ENCODE data around the gene ARHGAP23. TPM values are rescaled to one million over a fixed set of nuclear protein-coding genes. Genes with fewer than 3 reads are reported as not detected.
"Not testable (repeated sequence)": the region's sequence is repeated elsewhere in the genome, so short reads cannot be mapped to it uniquely, and the experiment has no call there.

The ARHGAP23 gene
- total RNA-seq, 1 experiment from 2014 or later: 129 TPM

DNA sequence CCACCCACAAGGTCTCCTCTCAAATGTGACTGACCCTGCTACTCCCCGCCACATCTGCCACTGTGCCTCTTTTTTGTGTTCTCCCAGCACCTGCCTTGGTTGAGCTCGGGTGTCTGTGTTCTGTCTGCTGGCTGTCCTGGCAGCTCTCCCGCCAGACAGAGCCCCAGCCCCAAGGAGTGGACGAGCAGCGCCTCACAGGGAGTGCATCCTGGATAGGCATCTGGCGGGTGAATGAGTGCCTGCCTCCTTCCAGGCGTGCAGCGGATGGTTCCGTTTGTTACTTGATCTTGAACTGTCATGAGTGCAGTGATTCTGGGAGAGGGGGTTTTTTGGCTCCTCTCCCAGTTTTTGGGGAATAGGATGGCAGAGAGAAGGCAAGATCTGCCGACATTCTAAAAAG, 99.9 kb downstream of the ARHGAP23 start:
- H3K27ac ChIP-seq; H3K4me1 ChIP-seq (replicated peaks; ENCODE audit: insufficient read depth); H3K36me3 ChIP-seq (ENCODE audit: low read depth); DNase-seq; CTCF ChIA-PET; H3F3A ChIP-seq (ENCODE audit: insufficient read depth, low read depth); POLR2A ChIA-PET (ENCODE audit: unreplicated experiment); H3K9me2 ChIP-seq (ENCODE audit: insufficient read depth); H4K20me1 ChIP-seq (ENCODE audit: insufficient read depth); H3K9me3 ChIP-seq (ENCODE audit: insufficient read depth, low read depth); H3K27me3 ChIP-seq (ENCODE audit: insufficient read depth, low read depth); H3K4me2 ChIP-seq; H3K79me2 ChIP-seq (ENCODE audit: low read depth); intact Hi-C loops (cut with micrococcal nuclease; ENCODE audit: unreplicated experiment); H2AFZ ChIP-seq; BruUV-seq (replicated peaks); H3K4me3 ChIP-seq: not testable (repeated sequence)

DNA sequence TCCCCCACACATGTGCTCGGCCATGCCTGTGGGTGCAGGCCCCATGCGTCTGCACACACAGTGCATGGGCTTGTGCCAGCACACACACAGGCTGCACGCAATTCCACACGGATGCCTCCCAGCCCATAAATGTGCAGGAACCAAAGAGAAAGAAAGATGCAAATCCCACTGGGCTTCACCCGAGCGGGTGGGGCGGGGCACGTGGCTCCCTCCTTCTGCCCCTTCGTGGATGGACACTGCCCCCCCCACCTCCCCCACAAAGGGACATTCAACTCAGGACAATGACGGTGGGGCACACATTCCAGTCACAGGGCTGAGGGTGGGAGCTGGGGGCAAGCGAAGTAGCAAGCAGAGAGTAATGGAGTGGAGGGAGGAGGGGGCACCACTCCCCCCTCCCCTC, 102.6 kb downstream of the ARHGAP23 start:
- H3K9me3 ChIP-seq (ENCODE audit: insufficient read depth, low read depth); CTCF ChIA-PET; H3K36me3 ChIP-seq (ENCODE audit: low read depth); H3K9me2 ChIP-seq (ENCODE audit: insufficient read depth); H3K27me3 ChIP-seq (ENCODE audit: insufficient read depth, low read depth); H3F3A ChIP-seq (ENCODE audit: insufficient read depth, low read depth); BruUV-seq (replicated peaks); H3K27ac ChIP-seq; H3K4me1 ChIP-seq (replicated peaks; ENCODE audit: insufficient read depth); H3K79me2 ChIP-seq (ENCODE audit: low read depth); H4K20me1 ChIP-seq (ENCODE audit: insufficient read depth); H3K4me2 ChIP-seq; POLR2A ChIA-PET (ENCODE audit: unreplicated experiment); intact Hi-C loops (cut with micrococcal nuclease; ENCODE audit: unreplicated experiment); H3K4me3 ChIP-seq; DNase-seq; H2AFZ ChIP-seq: not testable (repeated sequence)

DNA sequence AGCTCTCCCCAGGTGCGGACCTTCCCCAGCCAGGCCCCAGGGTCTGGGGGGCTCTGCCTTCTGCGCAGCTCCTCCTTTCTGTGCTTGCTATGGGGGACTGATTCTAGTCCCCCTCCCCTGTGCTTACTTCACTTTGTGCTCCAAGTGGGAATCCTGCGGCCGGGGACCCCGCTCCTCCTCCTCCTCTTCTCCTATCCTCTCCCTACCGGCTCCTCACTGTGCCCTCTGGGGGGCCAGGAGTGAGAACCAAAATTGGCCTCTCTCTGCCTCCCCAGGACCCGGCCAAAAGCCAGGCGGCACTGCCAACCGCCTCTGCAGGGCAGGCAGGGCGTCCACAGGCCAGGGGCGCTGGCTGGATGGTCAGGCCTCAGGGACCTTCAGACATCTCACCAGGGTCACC, 103.5 kb downstream of the ARHGAP23 start:
- H3K79me2 ChIP-seq (ENCODE audit: low read depth); BruUV-seq (replicated peaks); DNase-seq; H3K27ac ChIP-seq; POLR2A ChIA-PET (ENCODE audit: unreplicated experiment); H3K36me3 ChIP-seq (ENCODE audit: low read depth); H3K4me1 ChIP-seq (replicated peaks; ENCODE audit: insufficient read depth); H2AFZ ChIP-seq; H3K4me2 ChIP-seq; CTCF ChIA-PET; H3K9me3 ChIP-seq (ENCODE audit: insufficient read depth, low read depth); intact Hi-C loops (cut with micrococcal nuclease; ENCODE audit: unreplicated experiment); H3K27me3 ChIP-seq (ENCODE audit: insufficient read depth, low read depth); H3K9me2 ChIP-seq (ENCODE audit: insufficient read depth); H3F3A ChIP-seq (ENCODE audit: insufficient read depth, low read depth); H3K4me3 ChIP-seq; H4K20me1 ChIP-seq (ENCODE audit: insufficient read depth): not testable (repeated sequence)

DNA sequence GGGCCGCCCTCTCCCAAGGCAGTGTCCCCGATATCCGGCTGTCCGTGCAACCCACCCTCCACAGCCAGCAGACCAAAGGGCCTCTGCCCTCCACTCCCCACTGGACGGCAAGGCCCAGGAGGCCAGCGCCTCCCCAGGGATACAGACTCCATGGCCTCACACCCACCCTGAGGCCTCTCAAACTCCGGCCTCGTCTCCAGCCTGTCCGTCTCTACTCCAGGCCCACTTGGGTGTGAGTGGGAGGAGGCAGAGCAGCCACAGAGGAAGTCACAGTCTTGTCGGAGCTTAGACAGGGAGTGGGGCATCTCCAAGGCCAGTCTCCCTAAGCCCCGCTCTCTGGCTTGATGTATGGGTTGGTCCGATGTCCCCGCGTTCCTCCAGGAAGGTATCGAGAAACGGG, 104.2 kb downstream of the ARHGAP23 start:
- H3K4me2 ChIP-seq: no peak overlapping the region
- no peaks in the 10 kb centered on the region for H3K36me3 ChIP-seq (ENCODE audit: low read depth)
- TF ChIP-seq, protein P1, sequence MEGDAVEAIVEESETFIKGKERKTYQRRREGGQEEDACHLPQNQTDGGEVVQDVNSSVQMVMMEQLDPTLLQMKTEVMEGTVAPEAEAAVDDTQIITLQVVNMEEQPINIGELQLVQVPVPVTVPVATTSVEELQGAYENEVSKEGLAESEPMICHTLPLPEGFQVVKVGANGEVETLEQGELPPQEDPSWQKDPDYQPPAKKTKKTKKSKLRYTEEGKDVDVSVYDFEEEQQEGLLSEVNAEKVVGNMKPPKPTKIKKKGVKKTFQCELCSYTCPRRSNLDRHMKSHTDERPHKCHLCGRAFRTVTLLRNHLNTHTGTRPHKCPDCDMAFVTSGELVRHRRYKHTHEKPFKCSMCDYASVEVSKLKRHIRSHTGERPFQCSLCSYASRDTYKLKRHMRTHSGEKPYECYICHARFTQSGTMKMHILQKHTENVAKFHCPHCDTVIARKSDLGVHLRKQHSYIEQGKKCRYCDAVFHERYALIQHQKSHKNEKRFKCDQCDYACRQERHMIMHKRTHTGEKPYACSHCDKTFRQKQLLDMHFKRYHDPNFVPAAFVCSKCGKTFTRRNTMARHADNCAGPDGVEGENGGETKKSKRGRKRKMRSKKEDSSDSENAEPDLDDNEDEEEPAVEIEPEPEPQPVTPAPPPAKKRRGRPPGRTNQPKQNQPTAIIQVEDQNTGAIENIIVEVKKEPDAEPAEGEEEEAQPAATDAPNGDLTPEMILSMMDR (conservative IDR thresholded peaks at IDR 0.05): no peak
- TF ChIP-seq EZH2 (IDR thresholded peaks at IDR 0.05; ENCODE audit: low read depth): no peak
- intact Hi-C loops (cut with micrococcal nuclease; ENCODE audit: unreplicated experiment): no loop called here
- no peaks in the 10 kb centered on the region for H3K4me1 ChIP-seq (replicated peaks; ENCODE audit: insufficient read depth)
- H3K4me3 ChIP-seq: no peak overlapping the region
- CTCF ChIA-PET: no interaction called here
- no peak for DNase-seq
- no peaks in the 10 kb centered on the region for H4K20me1 ChIP-seq (ENCODE audit: insufficient read depth)
- H2AFZ ChIP-seq: no peak overlapping the region
- no peaks in the 10 kb centered on the region for H3K9me2 ChIP-seq (ENCODE audit: insufficient read depth)
- H3F3A ChIP-seq (ENCODE audit: insufficient read depth, low read depth): peaks cover 9% of the 10 kb centered on the region
- BruUV-seq (replicated peaks): no TSS peak
- no peak overlapping the region for H3K27ac ChIP-seq
- H3K27me3 ChIP-seq (ENCODE audit: insufficient read depth, low read depth): peaks cover 4% of the 10 kb centered on the region; the same call in 1 of the 2 replicates
- no peaks in the 10 kb centered on the region for H3K9me3 ChIP-seq (ENCODE audit: insufficient read depth, low read depth)
- POLR2A ChIA-PET (ENCODE audit: unreplicated experiment): no interaction called here
- no peaks in the 10 kb centered on the region for H3K79me2 ChIP-seq (ENCODE audit: low read depth)

DNA sequence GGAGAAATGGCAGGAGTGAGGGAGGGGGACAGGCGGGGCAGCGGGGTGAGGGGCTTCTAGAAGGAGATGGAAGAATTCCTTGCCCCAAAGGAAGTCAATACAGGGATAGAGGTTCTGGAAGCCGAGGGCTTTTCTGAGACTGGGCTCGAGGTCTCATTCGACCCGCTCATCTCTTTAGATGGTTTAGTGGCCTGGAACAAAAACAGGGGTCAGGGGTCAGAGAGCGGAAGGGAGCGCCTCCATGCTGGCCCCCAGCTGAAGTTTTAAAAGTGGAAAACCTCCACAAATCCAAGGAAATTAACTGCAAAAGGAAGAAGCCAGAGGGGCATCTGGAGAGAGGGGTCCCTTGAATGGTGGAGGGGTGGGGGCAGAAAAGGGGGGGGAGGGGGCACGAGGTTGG, 105.0 kb downstream of the ARHGAP23 start:
- Histone ChIP-seq H3K9me2 (ENCODE audit: insufficient read depth) (no peaks in the 10 kb centered on the region), H3K9me3 (ENCODE audit: insufficient read depth, low read depth) (no peaks in the 10 kb centered on the region), H3K27ac (no peak overlapping the region), H3K27me3 (ENCODE audit: insufficient read depth, low read depth) (peaks cover 1% of the 10 kb centered on the region; the same call in 1 of the 2 replicates), H3F3A (ENCODE audit: insufficient read depth, low read depth) (peaks cover 9% of the 10 kb centered on the region), H2AFZ (no peak overlapping the region), H3K4me1 (replicated peaks; ENCODE audit: insufficient read depth) (no peaks in the 10 kb centered on the region), H3K4me2 (no peak overlapping the region), H4K20me1 (ENCODE audit: insufficient read depth) (no peaks in the 10 kb centered on the region), H3K4me3 (no peak overlapping the region), H3K79me2 (ENCODE audit: low read depth) (no peaks in the 10 kb centered on the region), H3K36me3 (ENCODE audit: low read depth) (no peaks in the 10 kb centered on the region)
- TF ChIP-seq, protein P1 (conservative IDR thresholded peaks at IDR 0.05): no peak
- TF ChIP-seq EZH2 (IDR thresholded peaks at IDR 0.05; ENCODE audit: low read depth): no peak
- ChIA-PET POLR2A (ENCODE audit: unreplicated experiment) (no interaction called here), CTCF (no interaction called here)
- no peak for DNase-seq
- no TSS peak for BruUV-seq (replicated peaks)
- intact Hi-C loops (cut with micrococcal nuclease; ENCODE audit: unreplicated experiment): no loop called here
